ENCODE measurements around the gene ECI1.

The ECI1 gene

GRCh38 chr16:2278272-2278608 lies 26.9 kb upstream of the ECI1 start:
- Histone ChIP-seq H3K27ac (ENCODE audit: low read depth, low read length) (no peak overlapping the region), H3K9me3 (ENCODE audit: low read length) (no peaks in the 10 kb centered on the region), H3K4me3 (ENCODE audit: low read depth in 1 of 2, low read length in 2 of 2) (no peak overlapping the region), H3K4me1 (ENCODE audit: insufficient read depth, low read length) (no peaks in the 10 kb centered on the region), H3K36me3 (ENCODE audit: insufficient read depth, low read length) (no peaks in the 10 kb centered on the region), H3K9ac (ENCODE audit: low read length) (no peak overlapping the region), H3K27me3 (ENCODE audit: control insufficient read depth in 1 of 2, insufficient read depth in 2 of 2, low read length in 2 of 2) (no peaks in the 10 kb centered on the region)

- Histone ChIP-seq H3K4me1 (ENCODE audit: insufficient read depth, low read length) (no peaks in the 10 kb centered on the region), H3K36me3 (ENCODE audit: insufficient read depth, low read length) (no peaks in the 10 kb centered on the region), H3K9me3 (ENCODE audit: low read length) (no peaks in the 10 kb centered on the region), H3K4me3 (ENCODE audit: low read depth in 1 of 2, low read length in 2 of 2) (no peak overlapping the region), H3K27ac (ENCODE audit: low read depth, low read length) (no peak overlapping the region), H3K9ac (ENCODE audit: low read length) (no peak overlapping the region), H3K27me3 (ENCODE audit: control insufficient read depth in 1 of 2, insufficient read depth in 2 of 2, low read length in 2 of 2) (no peaks in the 10 kb centered on the region)
Observed at GRCh38 chr16:2277466-2278271, 26.3 kb upstream of the ECI1 start.

GRCh38 chr16:2276368-2277195 lies 25.2 kb upstream of the ECI1 start:
- no peaks in the 10 kb centered on the region for H3K4me1 ChIP-seq (ENCODE audit: insufficient read depth, low read length)
- H3K9me3 ChIP-seq (ENCODE audit: low read length): no peaks in the 10 kb centered on the region
- H3K27me3 ChIP-seq (ENCODE audit: control insufficient read depth in 1 of 2, insufficient read depth in 2 of 2, low read length in 2 of 2): no peaks in the 10 kb centered on the region
- H3K36me3 ChIP-seq (ENCODE audit: insufficient read depth, low read length): no peaks in the 10 kb centered on the region
- no peak overlapping the region for H3K4me3 ChIP-seq (ENCODE audit: low read depth in 1 of 2, low read length in 2 of 2)
- no peak overlapping the region for H3K9ac ChIP-seq (ENCODE audit: low read length)
- H3K27ac ChIP-seq (ENCODE audit: low read depth, low read length): no peak overlapping the region

GRCh38 chr16:2275476-2276367 lies 24.3 kb upstream of the ECI1 start:
- Histone ChIP-seq H3K9ac (ENCODE audit: low read length) (no peak overlapping the region), H3K27ac (ENCODE audit: low read depth, low read length) (no peak overlapping the region), H3K36me3 (ENCODE audit: insufficient read depth, low read length) (no peaks in the 10 kb centered on the region), H3K4me3 (ENCODE audit: low read depth in 1 of 2, low read length in 2 of 2) (no peak overlapping the region), H3K4me1 (ENCODE audit: insufficient read depth, low read length) (no peaks in the 10 kb centered on the region), H3K27me3 (ENCODE audit: control insufficient read depth in 1 of 2, insufficient read depth in 2 of 2, low read length in 2 of 2) (no peaks in the 10 kb centered on the region), H3K9me3 (ENCODE audit: low read length) (no peaks in the 10 kb centered on the region)

- H3K9me3 ChIP-seq (ENCODE audit: low read length): no peaks in the 10 kb centered on the region
- no peak overlapping the region for H3K9ac ChIP-seq (ENCODE audit: low read length)
- no peaks in the 10 kb centered on the region for H3K27me3 ChIP-seq (ENCODE audit: control insufficient read depth in 1 of 2, insufficient read depth in 2 of 2, low read length in 2 of 2)
- H3K4me1 ChIP-seq (ENCODE audit: insufficient read depth, low read length): peaks cover 15% of the 10 kb centered on the region
- H3K4me3 ChIP-seq (ENCODE audit: low read depth in 1 of 2, low read length in 2 of 2): no peak overlapping the region
- H3K36me3 ChIP-seq (ENCODE audit: insufficient read depth, low read length): no peaks in the 10 kb centered on the region
- no peak overlapping the region for H3K27ac ChIP-seq (ENCODE audit: low read depth, low read length)
Observed at GRCh38 chr16:2273931-2274330, 22.5 kb upstream of the ECI1 start.

- Histone ChIP-seq H3K36me3 (ENCODE audit: insufficient read depth, low read length) (no peaks in the 10 kb centered on the region), H3K9me3 (ENCODE audit: low read length) (no peaks in the 10 kb centered on the region), H3K4me3 (ENCODE audit: low read depth in 1 of 2, low read length in 2 of 2) (no peak overlapping the region), H3K27me3 (ENCODE audit: control insufficient read depth in 1 of 2, insufficient read depth in 2 of 2, low read length in 2 of 2) (no peaks in the 10 kb centered on the region), H3K9ac (ENCODE audit: low read length) (no peak overlapping the region), H3K27ac (ENCODE audit: low read depth, low read length) (no peak overlapping the region), H3K4me1 (ENCODE audit: insufficient read depth, low read length) (peaks cover 16% of the 10 kb centered on the region)
Observed at GRCh38 chr16:2273484-2273883, 22.1 kb upstream of the ECI1 start.

GRCh38 chr16:2271848-2272461 lies 20.6 kb upstream of the ECI1 start:
- no peak overlapping the region for H3K4me3 ChIP-seq (ENCODE audit: low read depth in 1 of 2, low read length in 2 of 2)
- H3K9me3 ChIP-seq (ENCODE audit: low read length): no peaks in the 10 kb centered on the region
- H3K27me3 ChIP-seq (ENCODE audit: control insufficient read depth in 1 of 2, insufficient read depth in 2 of 2, low read length in 2 of 2): no peaks in the 10 kb centered on the region
- H3K4me1 ChIP-seq (ENCODE audit: insufficient read depth, low read length): peaks cover 16% of the 10 kb centered on the region
- no peak overlapping the region for H3K9ac ChIP-seq (ENCODE audit: low read length)
- H3K36me3 ChIP-seq (ENCODE audit: insufficient read depth, low read length): no peaks in the 10 kb centered on the region
- no peak overlapping the region for H3K27ac ChIP-seq (ENCODE audit: low read depth, low read length)

GRCh38 chr16:2270588-2271470 lies 19.4 kb upstream of the ECI1 start:
- no peaks in the 10 kb centered on the region for H3K27me3 ChIP-seq (ENCODE audit: control insufficient read depth in 1 of 2, insufficient read depth in 2 of 2, low read length in 2 of 2)
- H3K4me1 ChIP-seq (ENCODE audit: insufficient read depth, low read length): peaks cover 23% of the 10 kb centered on the region
- H3K9ac ChIP-seq (ENCODE audit: low read length): no peak overlapping the region
- no peaks in the 10 kb centered on the region for H3K9me3 ChIP-seq (ENCODE audit: low read length)
- no peaks in the 10 kb centered on the region for H3K36me3 ChIP-seq (ENCODE audit: insufficient read depth, low read length)
- H3K4me3 ChIP-seq (ENCODE audit: low read depth in 1 of 2, low read length in 2 of 2): no peak overlapping the region
- no peak overlapping the region for H3K27ac ChIP-seq (ENCODE audit: low read depth, low read length)

- peaks cover 25% of the 10 kb centered on the region for H3K4me1 ChIP-seq (ENCODE audit: insufficient read depth, low read length)
- H3K9ac ChIP-seq (ENCODE audit: low read length): no peak overlapping the region
- H3K27me3 ChIP-seq (ENCODE audit: control insufficient read depth in 1 of 2, insufficient read depth in 2 of 2, low read length in 2 of 2): no peaks in the 10 kb centered on the region
- H3K36me3 ChIP-seq (ENCODE audit: insufficient read depth, low read length): no peaks in the 10 kb centered on the region
- H3K4me3 ChIP-seq (ENCODE audit: low read depth in 1 of 2, low read length in 2 of 2): peak overlapping the region in 1 of 2 donors; percentile 75
- no peak overlapping the region for H3K27ac ChIP-seq (ENCODE audit: low read depth, low read length)
- no peaks in the 10 kb centered on the region for H3K9me3 ChIP-seq (ENCODE audit: low read length)
Observed at GRCh38 chr16:2270070-2270462, 18.7 kb upstream of the ECI1 start.

GRCh38 chr16:2267913-2268666 lies 16.7 kb upstream of the ECI1 start, which contains the start of gene RNPS1:
TSS of gene RNPS1 (minus strand) at chr16:2268126. CDS start at chr16:2264643, 3,483 bp downstream.
- Histone ChIP-seq H3K36me3 (ENCODE audit: insufficient read depth, low read length) (no peaks in the 10 kb centered on the region), H3K27me3 (ENCODE audit: control insufficient read depth in 1 of 2, insufficient read depth in 2 of 2, low read length in 2 of 2) (no peaks in the 10 kb centered on the region), H3K4me1 (ENCODE audit: insufficient read depth, low read length) (peaks cover 25% of the 10 kb centered on the region), H3K27ac (ENCODE audit: low read depth, low read length) (peak within 1 kb of the TSS; percentile 95), H3K9ac (ENCODE audit: low read length) (peak within 1 kb of the TSS; percentile 61), H3K4me3 (ENCODE audit: low read depth in 1 of 2, low read length in 2 of 2) (peak within 1 kb of the TSS; percentile 75 to 85), H3K9me3 (ENCODE audit: low read length) (no peaks in the 10 kb centered on the region)
